ENCODE measurements around the gene DCTD. TPM values are rescaled to one million over a fixed set of nuclear protein-coding genes. Genes with fewer than 3 reads are reported as not detected.

Gene DCTD
- total RNA-seq, 1 donor, result 110 TPM

DNA sequence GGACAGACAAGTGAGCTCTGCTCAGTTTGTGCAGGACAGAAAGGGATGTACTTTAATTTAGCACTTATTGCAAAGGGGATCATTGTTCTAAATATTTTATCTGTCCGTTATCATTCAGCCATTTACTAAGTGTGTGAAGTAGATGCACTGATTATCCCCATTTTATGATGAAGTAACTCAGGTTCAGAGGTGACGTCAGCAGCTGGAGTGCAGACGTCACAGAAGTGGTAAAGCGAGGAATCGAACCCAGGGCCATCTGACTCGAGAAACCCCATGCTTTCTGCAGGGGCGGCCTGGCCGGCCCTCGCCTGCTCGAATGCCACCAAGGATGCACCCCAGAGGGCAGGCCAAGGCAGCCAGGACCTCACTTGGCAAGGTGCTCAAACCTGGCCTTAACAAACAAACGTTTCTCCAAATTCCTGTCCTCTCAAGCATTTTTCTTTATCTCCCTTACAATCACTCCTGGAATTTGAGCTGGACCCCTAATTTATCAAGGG lies 75.0 kb downstream of the DCTD start:
- Histone ChIP-seq H3K4me1 (ENCODE audit: insufficient read depth, low read length) (no peaks in the 10 kb centered on the region), H3K4me3 (ENCODE audit: insufficient read depth, low read length) (no peak overlapping the region), H2AFZ (ENCODE audit: low read length) (no peak overlapping the region), H3K9me3 (ENCODE audit: low read depth, low read length) (no peaks in the 10 kb centered on the region), H3K27me3 (ENCODE audit: insufficient read depth, low read length) (peaks cover 9% of the 10 kb centered on the region), H3K4me2 (ENCODE audit: insufficient read depth, low read length) (no peak overlapping the region), H4K20me1 (ENCODE audit: insufficient read depth, low read length) (no peaks in the 10 kb centered on the region), H3K36me3 (ENCODE audit: insufficient read depth, low read length) (no peaks in the 10 kb centered on the region), H3K79me2 (ENCODE audit: insufficient read depth, low read length) (no peaks in the 10 kb centered on the region), H3K27ac (ENCODE audit: low read depth, low read length) (no peak overlapping the region)
- peak; percentile 41 for DNase-seq (ENCODE audit: insufficient read length, low spot score, missing footprints)
- TF ChIP-seq, protein P1, sequence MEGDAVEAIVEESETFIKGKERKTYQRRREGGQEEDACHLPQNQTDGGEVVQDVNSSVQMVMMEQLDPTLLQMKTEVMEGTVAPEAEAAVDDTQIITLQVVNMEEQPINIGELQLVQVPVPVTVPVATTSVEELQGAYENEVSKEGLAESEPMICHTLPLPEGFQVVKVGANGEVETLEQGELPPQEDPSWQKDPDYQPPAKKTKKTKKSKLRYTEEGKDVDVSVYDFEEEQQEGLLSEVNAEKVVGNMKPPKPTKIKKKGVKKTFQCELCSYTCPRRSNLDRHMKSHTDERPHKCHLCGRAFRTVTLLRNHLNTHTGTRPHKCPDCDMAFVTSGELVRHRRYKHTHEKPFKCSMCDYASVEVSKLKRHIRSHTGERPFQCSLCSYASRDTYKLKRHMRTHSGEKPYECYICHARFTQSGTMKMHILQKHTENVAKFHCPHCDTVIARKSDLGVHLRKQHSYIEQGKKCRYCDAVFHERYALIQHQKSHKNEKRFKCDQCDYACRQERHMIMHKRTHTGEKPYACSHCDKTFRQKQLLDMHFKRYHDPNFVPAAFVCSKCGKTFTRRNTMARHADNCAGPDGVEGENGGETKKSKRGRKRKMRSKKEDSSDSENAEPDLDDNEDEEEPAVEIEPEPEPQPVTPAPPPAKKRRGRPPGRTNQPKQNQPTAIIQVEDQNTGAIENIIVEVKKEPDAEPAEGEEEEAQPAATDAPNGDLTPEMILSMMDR (IDR thresholded peaks at IDR 0.05; ENCODE audit: extremely low read depth, low read depth, low read length), result no peak

DNA sequence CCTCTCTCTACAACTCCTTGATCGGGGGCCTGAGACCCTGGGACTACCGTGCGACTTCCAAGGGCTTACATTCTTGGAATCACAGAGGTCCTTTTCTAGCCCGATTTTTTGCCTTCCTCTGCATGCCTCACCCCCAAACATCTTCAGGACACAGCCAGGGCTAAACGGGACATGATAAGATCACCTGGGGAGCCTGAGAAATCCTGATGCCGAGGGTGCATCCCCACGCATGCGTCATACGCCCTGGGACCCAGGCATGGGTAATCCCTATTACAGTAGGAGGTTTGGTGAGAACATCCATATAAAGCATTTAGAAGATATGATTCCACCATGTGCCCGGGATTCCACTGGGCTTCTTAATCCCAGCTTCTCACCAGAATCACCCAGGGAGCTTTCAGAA lies 77.1 kb downstream of the DCTD start:
- H4K20me1 ChIP-seq (ENCODE audit: insufficient read depth, low read length), result no peaks in the 10 kb centered on the region
- H3K4me3 ChIP-seq (ENCODE audit: insufficient read depth, low read length), result no peak overlapping the region
- H3K79me2 ChIP-seq (ENCODE audit: insufficient read depth, low read length), result no peaks in the 10 kb centered on the region
- peaks cover 4% of the 10 kb centered on the region for H3K27me3 ChIP-seq (ENCODE audit: insufficient read depth, low read length)
- H3K36me3 ChIP-seq (ENCODE audit: insufficient read depth, low read length), result no peaks in the 10 kb centered on the region
- H3K9me3 ChIP-seq (ENCODE audit: low read depth, low read length), result no peaks in the 10 kb centered on the region
- no peaks in the 10 kb centered on the region for H3K4me1 ChIP-seq (ENCODE audit: insufficient read depth, low read length)
- DNase-seq (ENCODE audit: insufficient read length, low spot score, missing footprints), result no peak
- H3K27ac ChIP-seq (ENCODE audit: low read depth, low read length), result no peak overlapping the region
- no peak overlapping the region for H3K4me2 ChIP-seq (ENCODE audit: insufficient read depth, low read length)
- TF ChIP-seq, protein P1 (IDR thresholded peaks at IDR 0.05; ENCODE audit: extremely low read depth, low read depth, low read length), result no peak
- H2AFZ ChIP-seq (ENCODE audit: low read length), result no peak overlapping the region

Other genes starting within 250 kb of the DCTD start
- 33.3 and 35.1 TPM in 2 replicates for gene WWC2, start 181.9 kb upstream of the DCTD start, total RNA-seq

All from osteoblast (primary cell).